A549 (cell line): ENCODE measurements around the gene POC1A. TPM values are rescaled to one million over a fixed set of nuclear protein-coding genes. Genes with fewer than 3 reads are reported as not detected.
A peak's percentile ranks its signal among the peaks of the same experiment; 100 is the strongest.

Source experiments
- ATAC-seq, 2 experiments: fragments of 200-7000 bp in 1 of 2; fragments of >200 bp in 1 of 2; cut with Nextera tagmentation in 1 of 2; cut with Tn5 transposase in 1 of 2; 3 replicates each; pipeline versions ENCODE4 v1.8.0 to v1.9.1; 2018 to 2020; ENCODE audit warnings: mild to moderate bottlenecking in 1 of 2, moderate library complexity in 1 of 2
- CTCF ChIA-PET: fragments of 300-600 bp; sonication (Branson Sonifier 250); formaldehyde crosslinking; extraction: SDS; loops from one replicate; lab custom pipeline; 2021; ENCODE audit warnings: antibody characterized with exemption, inconsistent platforms; lab: Yijun Ruan, JAX
- POLR2A ChIA-PET: fragments of 350-600 bp; formaldehyde crosslinking; extraction: SDS; loops from one replicate; lab custom pipeline; 2021; ENCODE audit warnings: antibody characterized with exemption, inconsistent platforms; lab: Yijun Ruan, JAX
- DNase-seq, 2 experiments: peaks; one replicate each; pipeline versions ENCODE4 v3.0.0 to v3.0.0-alpha.2; 2011 to 2016; ENCODE audit warnings: low read depth in 1 of 2, low spot score in 1 of 2
- FAIRE-seq: peaks from 2 replicates; lab custom pipeline; 2011; peaks lifted over from hg19 to GRCh38; lab: Jason Lieb, UNC
- H3K27ac ChIP-seq, 2 experiments: fragments of >200 bp; sonication (Bioruptor Twin); formaldehyde crosslinking; 3 replicates each; pipeline ENCODE4 v1.5.1; 2016 to 2017
- H3K4me1 ChIP-seq: fragments of >200 bp; sonication (Bioruptor Twin); formaldehyde crosslinking; 3 replicates; pipeline ENCODE4 v1.6.1; 2016
- H3K4me2 ChIP-seq: fragments of >200 bp; sonication (Bioruptor Twin); formaldehyde crosslinking; 3 replicates; pipeline ENCODE4 v1.6.1; 2016
- H3K4me3 ChIP-seq: fragments of >200 bp; sonication (Bioruptor Twin); formaldehyde crosslinking; 3 replicates; pipeline ENCODE4 v1.5.1; 2016
- H3K9me3 ChIP-seq: fragments of >200 bp; sonication (Bioruptor Twin); formaldehyde crosslinking; 3 replicates; pipeline ENCODE4 v1.6.1; 2016
- BHLHE40 ChIP-seq: IDR thresholded peaks from 2 replicates; pipeline ENCODE4 v1.6.1; 2012; ENCODE audit warnings: low read depth, low read length, inconsistent platforms
- CEBPB ChIP-seq, 2 experiments: fragments of >200 bp in 1 of 2; sonication (Bioruptor Twin) in 1 of 2; formaldehyde crosslinking in 1 of 2; IDR thresholded peaks; 2 replicates each; pipeline ENCODE4 v1.6.1; 2012 to 2016
- CHD2 ChIP-seq: fragments of 150-350 bp; IDR thresholded peaks from 2 replicates; pipeline ENCODE4 v1.6.1; 2014; ENCODE audit warnings: low read length; ENCODE audit not compliant: partially characterized antibody
- EHF ChIP-seq: fragments of 250-450 bp; sonication (Bioruptor Pico); IDR thresholded peaks from 2 replicates; pipeline ENCODE4 v1.5.0; 2020; ENCODE audit warnings: mild to moderate bottlenecking
- EHMT2 ChIP-seq: fragments of 200-600 bp; sonication (generic); IDR thresholded peaks from 2 replicates; pipeline ENCODE4 v1.6.1; 2016; ENCODE audit warnings: antibody characterized with exemption, low read depth, mild to moderate bottlenecking, moderate library complexity
- ESRRA ChIP-seq: fragments of 150-350 bp; IDR thresholded peaks from 2 replicates; pipeline ENCODE4 v1.6.1; 2014; ENCODE audit warnings: mild to moderate bottlenecking, low read length, borderline replicate concordance
- FOXS1 ChIP-seq: fragments of 250-450 bp; sonication (Bioruptor Pico); IDR thresholded peaks from 2 replicates; pipeline ENCODE4 v1.5.0; 2020; ENCODE audit warnings: mild to moderate bottlenecking, moderate library complexity
- GATA3 ChIP-seq: IDR thresholded peaks from 2 replicates; pipeline ENCODE4 v1.6.1; 2012; ENCODE audit warnings: borderline replicate concordance
- HOXB5 ChIP-seq: fragments of 250-450 bp; sonication (Bioruptor Pico); IDR thresholded peaks from 2 replicates; pipeline ENCODE4 v1.5.0; 2020; ENCODE audit warnings: mild to moderate bottlenecking, moderate library complexity
- NFE2L2 ChIP-seq: fragments of 150-350 bp; conservative IDR thresholded peaks from 2 replicates; pipeline ENCODE4 v1.6.1; 2014; ENCODE audit warnings: low read length
- NR3C1 ChIP-seq: fragments of >200 bp; sonication (Bioruptor Twin); formaldehyde crosslinking; IDR thresholded peaks from 3 replicates; pipeline ENCODE4 v1.6.1; 2017
- PBX3 ChIP-seq: IDR thresholded peaks from 2 replicates; pipeline ENCODE4 v1.6.1; 2012
- RARB ChIP-seq: fragments of 250-450 bp; sonication (Bioruptor Pico); IDR thresholded peaks from 2 replicates; pipeline ENCODE4 v1.8.0; 2021; ENCODE audit warnings: mild to moderate bottlenecking, moderate library complexity
- RCOR1 ChIP-seq: fragments of 150-350 bp; IDR thresholded peaks from 2 replicates; pipeline ENCODE4 v1.6.1; 2014; ENCODE audit warnings: antibody characterized with exemption, low read length, low read depth
- SREBF2 ChIP-seq: fragments of 450-650 bp; IDR thresholded peaks from 2 replicates; pipeline ENCODE4 v1.6.1; 2014; ENCODE audit warnings: mild to moderate bottlenecking, moderate library complexity
- TP53 ChIP-seq: fragments of 250-450 bp; sonication (Bioruptor Pico); IDR thresholded peaks from 2 replicates; pipeline ENCODE4 v1.5.0; 2021; ENCODE audit warnings: mild to moderate bottlenecking, moderate library complexity
- ZC3H11A ChIP-seq: fragments of 450-650 bp; IDR thresholded peaks from 2 replicates; pipeline ENCODE4 v1.6.1; 2014; ENCODE audit warnings: antibody characterized with exemption, mild to moderate bottlenecking
- ZFP36 ChIP-seq: fragments of 450-650 bp; IDR thresholded peaks from 2 replicates; pipeline ENCODE4 v1.6.1; 2014; ENCODE audit warnings: borderline replicate concordance; ENCODE audit not compliant: partially characterized antibody
- ZNF302 ChIP-seq: fragments of 250-450 bp; sonication (Bioruptor Pico); IDR thresholded peaks from 2 replicates; pipeline ENCODE4 v1.9.0; 2021; ENCODE audit warnings: inconsistent platforms, mild to moderate bottlenecking, moderate library complexity
- WGBS: methylation state at CpG from one replicate; pipeline ENCODE4 v1.1.6; 2017; ENCODE audit errors: missing lambda C conversion rate; 5-methylcytosine and 5-hydroxymethylcytosine counted together
- polyA plus RNA-seq, 4 experiments: library from polyadenylated mRNA; depleted of rRNA in 3 of 4; stranded (reverse); fragments of >200 nt; fragmentation: RNase III in 1 of 4; extraction: RNeasy Plus Mini Kit Qiagen cat#74134 plus additional on column Dnase treatment in 1 of 4; gene quantifications; 2 replicates in 3 of 4; 3 replicates in 1 of 4; pipeline ENCODE4 v1.2.3, GENCODE V29; 2011 to 2017
- TF ChIP-seq, protein P1 (sequence below): fragments of 150-350 bp; IDR thresholded peaks from 2 replicates; pipeline ENCODE4 v1.6.1; 2014; ENCODE audit warnings: low read depth, mild to moderate bottlenecking, low read length
- TF ChIP-seq, protein P2 (sequence below): IDR thresholded peaks from 2 replicates; pipeline ENCODE4 v1.6.1; 2012

Gene POC1A
- polyA plus RNA-seq, 2 of the 4 experiments (the other 2 are of a cell fraction): 9.4 to 14.1 TPM

GRCh38 chr3:52128118-52128683 lies 26.0 kb downstream of the POC1A start (continued):
- TF ChIP-seq PBX3 (no peak), NR3C1 (no peak), ZNF302 (CRISPR knock-in tag) (no peak), ZFP36 (no peak), RARB (CRISPR knock-in tag) (no peak), FOXS1 (CRISPR knock-in tag) (no peak)
- TF ChIP-seq, protein P1, sequence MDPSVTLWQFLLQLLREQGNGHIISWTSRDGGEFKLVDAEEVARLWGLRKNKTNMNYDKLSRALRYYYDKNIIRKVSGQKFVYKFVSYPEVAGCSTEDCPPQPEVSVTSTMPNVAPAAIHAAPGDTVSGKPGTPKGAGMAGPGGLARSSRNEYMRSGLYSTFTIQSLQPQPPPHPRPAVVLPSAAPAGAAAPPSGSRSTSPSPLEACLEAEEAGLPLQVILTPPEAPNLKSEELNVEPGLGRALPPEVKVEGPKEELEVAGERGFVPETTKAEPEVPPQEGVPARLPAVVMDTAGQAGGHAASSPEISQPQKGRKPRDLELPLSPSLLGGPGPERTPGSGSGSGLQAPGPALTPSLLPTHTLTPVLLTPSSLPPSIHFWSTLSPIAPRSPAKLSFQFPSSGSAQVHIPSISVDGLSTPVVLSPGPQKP: no peak

GRCh38 chr3:52126500-52126899 lies 27.7 kb downstream of the POC1A start:
- Histone ChIP-seq H3K4me1 (peaks cover 16% of the 10 kb centered on the region), H3K9me3 (no peaks in the 10 kb centered on the region), H3K4me3 (no peak overlapping the region), H3K4me2 (no peak overlapping the region), H3K27ac (peak overlapping the region in 1 of 2 experiments; percentile 50; a peak in 2 of 6 replicates)
- FAIRE-seq (no peak), DNase-seq (no peak), ATAC-seq (no peak)
- ChIA-PET POLR2A (no interaction called here), CTCF (no interaction called here)
- TF ChIP-seq NFE2L2 (peak; percentile 41), ZC3H11A (no peak)
- 85% methylated on average over 5 of the region's 6 CpGs for WGBS

DNA sequence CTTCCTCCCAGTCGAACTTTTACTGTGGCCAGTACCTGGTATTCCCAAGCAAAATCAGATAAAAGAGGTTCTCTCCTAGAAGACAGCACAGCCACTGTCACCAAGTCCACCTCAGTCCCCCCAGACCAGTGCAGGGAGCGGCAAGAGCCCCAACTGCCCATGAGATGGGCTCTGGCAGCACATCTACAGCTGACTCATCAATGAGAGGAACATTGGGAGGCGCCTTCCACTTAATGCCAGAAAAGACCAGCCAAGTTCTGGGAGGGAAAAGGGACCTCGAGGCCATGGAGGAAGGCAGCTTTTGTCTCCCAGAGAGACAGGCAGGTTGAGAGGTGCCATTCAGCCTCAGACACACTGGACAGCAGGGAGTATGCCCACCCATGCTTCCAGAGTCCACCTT lies 28.2 kb downstream of the POC1A start:
- no peak for TF ChIP-seq HOXB5 (CRISPR knock-in tag)
- TF ChIP-seq CHD2: no peak
- no peak for TF ChIP-seq GATA3
- TF ChIP-seq RARB (CRISPR knock-in tag): no peak
- TF ChIP-seq TP53: no peak
- no peak for TF ChIP-seq ESRRA
- no peak for TF ChIP-seq CEBPB (IDR thresholded peaks at IDR 0.05)
- TF ChIP-seq BHLHE40: no peak
- no peak for TF ChIP-seq EHMT2
- TF ChIP-seq EHF (CRISPR knock-in tag): no peak
- TF ChIP-seq, all 56 proteins: peak for 0
- no peak for ATAC-seq
- DNase-seq: no peak
- WGBS: 94% methylated on average over 2 of the region's 4 CpGs
- Histone ChIP-seq H3K9me3 (no peaks in the 10 kb centered on the region), H3K27ac (peak overlapping the region in 1 of 2 experiments; percentile 50; a peak in 1 of 6 replicates), H3K4me3 (no peak overlapping the region), H3K4me2 (no peak overlapping the region), H3K4me1 (peaks cover 16% of the 10 kb centered on the region)
- no peak for FAIRE-seq
- CTCF ChIA-PET: no interaction called here
- POLR2A ChIA-PET: no interaction called here

DNA sequence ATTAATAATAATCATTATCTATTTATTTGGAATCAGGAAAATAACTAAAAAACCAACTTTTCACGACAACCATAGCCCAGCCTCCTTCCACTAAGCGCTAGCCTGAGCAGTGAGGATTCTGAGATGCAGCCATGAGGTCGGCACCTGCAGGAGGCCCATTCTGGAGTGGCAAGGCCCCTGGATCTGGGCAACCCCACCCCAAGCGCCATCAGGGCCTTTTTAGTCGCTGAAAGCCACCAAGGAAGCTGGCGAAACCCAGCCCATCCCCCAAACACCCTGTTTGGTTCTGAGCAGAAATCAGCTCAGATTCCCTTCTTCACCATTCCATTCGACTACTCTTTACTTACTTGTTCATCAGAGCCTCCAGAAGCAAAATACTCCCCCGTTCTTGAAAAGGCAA lies 29.5 kb downstream of the POC1A start:
- H3K9me3 ChIP-seq: no peaks in the 10 kb centered on the region
- WGBS: 90% methylated on average over 8 of the region's 8 CpGs
- FAIRE-seq: no peak

More for the DNA sequence above, 29.5 kb downstream of the POC1A start:
- ATAC-seq (no peak), DNase-seq (no peak)
- CTCF ChIA-PET: interaction anchor here (1.0 to 8.7 kb wide), 2 partner anchors 122 to 129 kb away, joined by 3 to 106 read pairs; partner anchors contain the start of gene RPL29
- no peak overlapping the region for H3K27ac ChIP-seq
- no peak for TF ChIP-seq SREBF2
- TF ChIP-seq, protein P2, sequence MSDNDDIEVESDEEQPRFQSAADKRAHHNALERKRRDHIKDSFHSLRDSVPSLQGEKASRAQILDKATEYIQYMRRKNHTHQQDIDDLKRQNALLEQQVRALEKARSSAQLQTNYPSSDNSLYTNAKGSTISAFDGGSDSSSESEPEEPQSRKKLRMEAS: no peak
- no peak for TF ChIP-seq RCOR1
- TF ChIP-seq ZC3H11A: no peak
- TF ChIP-seq, all 56 proteins: peak for 0
- Histone ChIP-seq H3K4me1 (peaks cover 16% of the 10 kb centered on the region), H3K4me2 (no peak overlapping the region), H3K4me3 (no peak overlapping the region)
- POLR2A ChIA-PET: no interaction called here
